H1 (cell line): ENCODE data around the gene ZHX3.

Experiments used
- CREB1 ChIP-seq: IDR thresholded peaks from 2 replicates; pipeline ENCODE4 v1.6.1; 2012; ENCODE audit warnings: inconsistent platforms
- JUND ChIP-seq: IDR thresholded peaks from 2 replicates; pipeline ENCODE4 v1.6.1; 2011; ENCODE audit warnings: mild to moderate bottlenecking, improper control_type of control experiment, low read length
- TF ChIP-seq, protein P1 (sequence below), 3 experiments: IDR thresholded peaks; 1 replicate in 2 of 3; 2 replicates in 1 of 3; pipeline versions ENCODE4 v1.5.1 to v1.6.1; 2011; ENCODE audit warnings: low read length in 3 of 3, mild to moderate bottlenecking in 3 of 3, inconsistent platforms in 2 of 3, low read depth in 1 of 3, moderate library complexity in 1 of 3; ENCODE audit not compliant: insufficient read depth in 1 of 3; ENCODE audit errors: control extremely low read depth in 1 of 3

DNA sequence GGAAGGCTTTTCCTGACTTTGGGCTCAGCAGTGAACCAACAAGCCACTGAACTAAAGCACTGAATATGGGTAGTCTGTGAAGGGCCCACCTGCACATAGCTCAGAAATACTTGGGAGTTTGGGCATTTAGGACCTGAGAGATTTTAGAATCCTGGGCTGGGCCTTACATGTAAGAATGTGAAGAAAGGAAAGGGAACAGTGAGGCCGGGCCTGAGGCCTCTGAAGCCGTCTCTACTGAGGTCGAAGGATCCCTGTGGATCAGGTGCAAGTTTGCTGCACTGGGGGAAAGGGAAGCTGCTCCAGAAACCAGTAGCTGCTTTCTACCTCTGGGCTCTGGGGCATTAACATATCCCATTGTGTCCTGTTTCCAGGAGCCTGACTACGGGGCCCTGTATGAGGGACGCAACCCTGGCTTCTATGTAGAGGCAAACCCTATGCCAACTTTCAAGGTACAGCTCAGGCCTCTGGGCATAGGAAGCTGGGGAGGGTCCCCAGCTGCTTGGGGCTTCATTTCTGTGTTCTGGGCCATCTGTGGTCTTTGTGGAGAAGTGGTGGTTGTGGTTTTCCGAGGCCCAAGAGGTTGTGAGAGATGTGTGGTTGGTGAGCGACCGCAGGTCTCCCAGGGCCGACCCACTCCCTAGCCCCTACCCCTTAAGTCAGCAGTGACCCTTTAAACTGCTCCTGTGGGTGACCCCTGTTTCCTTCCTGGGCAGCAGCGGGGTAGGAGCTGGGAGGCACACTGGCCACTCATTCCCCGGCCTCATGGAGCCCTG lies 149.9 kb downstream of the ZHX3 start:
- TF ChIP-seq, protein P1, sequence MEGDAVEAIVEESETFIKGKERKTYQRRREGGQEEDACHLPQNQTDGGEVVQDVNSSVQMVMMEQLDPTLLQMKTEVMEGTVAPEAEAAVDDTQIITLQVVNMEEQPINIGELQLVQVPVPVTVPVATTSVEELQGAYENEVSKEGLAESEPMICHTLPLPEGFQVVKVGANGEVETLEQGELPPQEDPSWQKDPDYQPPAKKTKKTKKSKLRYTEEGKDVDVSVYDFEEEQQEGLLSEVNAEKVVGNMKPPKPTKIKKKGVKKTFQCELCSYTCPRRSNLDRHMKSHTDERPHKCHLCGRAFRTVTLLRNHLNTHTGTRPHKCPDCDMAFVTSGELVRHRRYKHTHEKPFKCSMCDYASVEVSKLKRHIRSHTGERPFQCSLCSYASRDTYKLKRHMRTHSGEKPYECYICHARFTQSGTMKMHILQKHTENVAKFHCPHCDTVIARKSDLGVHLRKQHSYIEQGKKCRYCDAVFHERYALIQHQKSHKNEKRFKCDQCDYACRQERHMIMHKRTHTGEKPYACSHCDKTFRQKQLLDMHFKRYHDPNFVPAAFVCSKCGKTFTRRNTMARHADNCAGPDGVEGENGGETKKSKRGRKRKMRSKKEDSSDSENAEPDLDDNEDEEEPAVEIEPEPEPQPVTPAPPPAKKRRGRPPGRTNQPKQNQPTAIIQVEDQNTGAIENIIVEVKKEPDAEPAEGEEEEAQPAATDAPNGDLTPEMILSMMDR (IDR thresholded peaks at IDR 0.05; ENCODE audit: control extremely low read depth in 1 of 3, insufficient read depth in 1 of 3, low read depth in 1 of 3, low read length in 3 of 3), result no peak
- TF ChIP-seq CREB1, result no peak
- TF ChIP-seq JUND, result no peak
